Spinal cord (tissue), 10 donors: Measurements from ENCODE around the gene CIC. TPM values are rescaled to one million over a fixed set of nuclear protein-coding genes. Genes with fewer than 3 reads are reported as not detected.
"Not testable (repeated sequence)": the region's sequence is repeated elsewhere in the genome, so short reads cannot be mapped to it uniquely, and the experiment has no call there.

Experiments
- DNase-seq, 6 donors: peaks; one replicate each; pipeline versions ENCODE4 v3.0.0 to v3.0.0-alpha.2; 2013 to 2015; ENCODE audit warnings: low spot score in 6 of 6, low read depth in 4 of 6
- H3K27ac ChIP-seq: one replicate; pipeline ENCODE4 v1.5.1; 2013; ENCODE audit warnings: low read depth, low read length, control low read depth
- H3K27me3 ChIP-seq: one replicate; pipeline ENCODE4 v1.6.1; 2013; ENCODE audit warnings: low read length; ENCODE audit not compliant: control insufficient read depth, insufficient read depth
- H3K36me3 ChIP-seq: one replicate; pipeline ENCODE4 v1.6.1; 2013; ENCODE audit warnings: low read length; ENCODE audit not compliant: control insufficient read depth, insufficient read depth
- H3K4me1 ChIP-seq: one replicate; pipeline ENCODE4 v1.6.1; 2013; ENCODE audit warnings: low read length; ENCODE audit not compliant: control insufficient read depth, insufficient read depth
- H3K4me3 ChIP-seq: one replicate; pipeline ENCODE4 v1.5.1; 2013; ENCODE audit warnings: low read depth, low read length, control low read depth
- H3K9me3 ChIP-seq: one replicate; pipeline ENCODE4 v1.6.1; 2013; ENCODE audit warnings: low read length; ENCODE audit not compliant: control insufficient read depth, insufficient read depth
- WGBS: methylation state at CpG from one replicate; pipeline ENCODE4 v1.1.5; 2013; ENCODE audit warnings: missing lambda C conversion rate; ENCODE audit not compliant: insufficient coverage; 5-methylcytosine and 5-hydroxymethylcytosine counted together
- polyA plus RNA-seq, 2 donors: library from polyadenylated mRNA; unstranded; fragments of 120-200 nt; gene quantifications; one replicate each; pipeline ENCODE4 v1.2.1, GENCODE V29; 2013; ENCODE audit not compliant: insufficient read length in 2 of 2
- total RNA-seq, 2 donors: library from RNA; depleted of rRNA in 1 of 2; stranded (reverse); fragments of 120-200 nt in 1 of 2; fragments of >200 nt in 1 of 2; gene quantifications; one replicate each; pipeline versions ENCODE4 v1.2.3 to v1.2.4, GENCODE V29; 2013 to 2014
- donor health status: healthy.

Gene CIC
- total and polyA plus RNA-seq, 4 donors, result 21.0 to 91.1 (median 58.0) TPM

- H3K27ac ChIP-seq, result no peak overlapping the region
- no peak overlapping the region for H3K4me3 ChIP-seq
- H3K27me3 ChIP-seq, result peaks cover 19% of the 10 kb centered on the region
- peaks cover 9% of the 10 kb centered on the region for H3K36me3 ChIP-seq
- no peaks in the 10 kb centered on the region for H3K9me3 ChIP-seq
- no peak for DNase-seq
- peaks cover 60% of the 10 kb centered on the region for H3K4me1 ChIP-seq
Measured at GRCh38 chr19:42326969-42327368, 57.9 kb downstream of the CIC start.

GRCh38 chr19:42327381-42327780, 58.3 kb downstream of the CIC start:
- H3K27ac ChIP-seq, result no peak overlapping the region
- H3K4me3 ChIP-seq, result no peak overlapping the region
- H3K36me3 ChIP-seq, result peaks cover 12% of the 10 kb centered on the region
- H3K9me3 ChIP-seq, result no peaks in the 10 kb centered on the region
- WGBS, result 96% methylated on average over 4 of the region's 5 CpGs
- peaks cover 60% of the 10 kb centered on the region for H3K4me1 ChIP-seq
- H3K27me3 ChIP-seq, result peaks cover 19% of the 10 kb centered on the region
- no peak for DNase-seq

DNA sequence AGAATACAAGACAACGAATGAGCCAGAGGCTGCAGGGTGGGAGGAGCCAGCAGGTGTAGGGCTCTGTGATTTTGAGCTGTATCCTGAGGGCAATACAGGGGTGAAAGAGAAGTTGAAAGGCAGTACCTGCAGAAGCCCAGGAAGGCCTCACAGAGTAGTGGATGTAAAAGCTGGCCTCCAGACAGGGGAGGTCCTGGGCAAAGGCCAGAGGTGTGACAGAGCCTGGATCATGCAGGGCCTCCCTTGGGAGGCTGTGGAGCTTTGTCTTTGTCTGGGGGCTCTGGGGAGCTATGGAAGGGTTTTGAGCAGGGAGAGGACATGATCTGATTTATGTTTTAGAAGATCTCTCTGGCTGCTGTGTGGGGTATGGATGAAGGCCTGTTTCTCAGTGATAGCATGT, 59.1 kb downstream of the CIC start:
- 40% methylated on average over 1 of the region's 1 CpG for WGBS
- Histone ChIP-seq H3K27ac (no peak overlapping the region), H3K9me3 (no peaks in the 10 kb centered on the region), H3K4me3 (no peak overlapping the region), H3K4me1 (peaks cover 60% of the 10 kb centered on the region), H3K27me3 (peaks cover 16% of the 10 kb centered on the region), H3K36me3 (peaks cover 15% of the 10 kb centered on the region)
- DNase-seq, result no peak

DNA sequence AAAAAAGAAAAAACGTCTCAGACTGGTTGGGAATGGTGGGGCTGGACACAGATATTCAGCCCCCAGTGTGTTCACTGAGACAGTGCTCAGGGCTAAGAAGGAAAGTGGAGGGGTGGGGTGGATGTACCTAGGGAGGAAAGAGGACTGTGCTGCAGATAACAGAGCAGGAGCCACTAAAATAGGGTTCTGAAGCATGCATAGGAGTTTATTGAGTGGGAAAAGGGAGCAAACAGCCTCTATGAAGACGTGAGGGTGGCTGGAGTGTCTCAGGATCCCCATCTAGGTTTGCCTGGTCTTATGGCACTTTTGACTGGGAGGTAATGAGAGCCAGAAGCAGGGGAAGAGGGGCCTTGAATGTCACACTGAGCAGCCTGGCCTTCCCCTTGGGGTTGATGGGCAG, 59.8 kb downstream of the CIC start:
- Histone ChIP-seq H3K9me3 (no peaks in the 10 kb centered on the region), H3K27me3 (peaks cover 11% of the 10 kb centered on the region), H3K36me3 (peaks cover 18% of the 10 kb centered on the region), H3K4me3 (no peak overlapping the region), H3K4me1 (peaks cover 62% of the 10 kb centered on the region), H3K27ac (no peak overlapping the region)
- 83% methylated on average over 2 of the region's 2 CpGs for WGBS
- no peak for DNase-seq

GRCh38 chr19:42330241-42330711, 61.2 kb downstream of the CIC start:
- no peak overlapping the region for H3K4me3 ChIP-seq
- WGBS, result 36% methylated on average over 2 of the region's 2 CpGs
- DNase-seq, result peak in 1 of 6 donors; percentile 34
- peaks cover 32% of the 10 kb centered on the region for H3K36me3 ChIP-seq
- peaks cover 58% of the 10 kb centered on the region for H3K4me1 ChIP-seq
- no peaks in the 10 kb centered on the region for H3K27me3 ChIP-seq
- H3K9me3 ChIP-seq, result no peaks in the 10 kb centered on the region
- H3K27ac ChIP-seq, result peak overlapping the region; percentile 36

- DNase-seq, H3K27me3 ChIP-seq, H3K9me3 ChIP-seq, H3K4me3 ChIP-seq: not testable (repeated sequence)
- WGBS, result 57% methylated on average over 1 of the region's 3 CpGs
- Histone ChIP-seq H3K4me1 (peaks cover 52% of the 10 kb centered on the region), H3K27ac (peak overlapping the region; percentile 36), H3K36me3 (peaks cover 42% of the 10 kb centered on the region)
Measured at GRCh38 chr19:42331333-42331732, 62.3 kb downstream of the CIC start.

DNA sequence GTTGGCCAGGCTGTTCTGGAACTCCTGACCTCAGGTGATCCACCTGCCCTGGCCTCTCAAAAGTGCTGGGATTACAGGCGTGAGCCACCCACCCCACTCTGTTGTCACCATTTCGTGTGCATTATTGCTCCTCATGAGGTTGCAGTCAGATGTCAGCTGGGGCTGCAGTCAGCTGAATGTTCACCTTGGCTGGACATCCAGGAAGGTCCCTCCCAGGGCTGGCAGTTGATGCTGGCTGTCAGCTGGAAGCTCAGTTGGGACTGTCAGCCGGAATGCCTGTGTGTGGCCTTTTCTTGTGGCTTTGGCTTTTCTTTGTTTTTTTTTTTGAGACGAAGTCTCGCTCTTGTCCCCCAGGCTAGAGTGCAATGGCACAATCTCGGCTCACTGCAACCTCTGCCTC, 63.0 kb downstream of the CIC start:
- no peak overlapping the region for H3K4me3 ChIP-seq
- 86% methylated on average over 2 of the region's 6 CpGs for WGBS
- peaks cover 45% of the 10 kb centered on the region for H3K4me1 ChIP-seq
- peaks cover 50% of the 10 kb centered on the region for H3K36me3 ChIP-seq
- no peaks in the 10 kb centered on the region for H3K9me3 ChIP-seq
- H3K27ac ChIP-seq, result no peak overlapping the region
- H3K27me3 ChIP-seq, result no peaks in the 10 kb centered on the region
- DNase-seq, result no peak

- DNase-seq, result no peak
- Histone ChIP-seq H3K27ac (no peak overlapping the region), H3K4me1 (peaks cover 36% of the 10 kb centered on the region), H3K9me3 (no peaks in the 10 kb centered on the region), H3K36me3 (peaks cover 59% of the 10 kb centered on the region), H3K4me3 (no peak overlapping the region), H3K27me3 (no peaks in the 10 kb centered on the region)
- 85% methylated on average over 3 of the region's 3 CpGs for WGBS
Measured at GRCh38 chr19:42333018-42333417, 64.0 kb downstream of the CIC start.

DNA sequence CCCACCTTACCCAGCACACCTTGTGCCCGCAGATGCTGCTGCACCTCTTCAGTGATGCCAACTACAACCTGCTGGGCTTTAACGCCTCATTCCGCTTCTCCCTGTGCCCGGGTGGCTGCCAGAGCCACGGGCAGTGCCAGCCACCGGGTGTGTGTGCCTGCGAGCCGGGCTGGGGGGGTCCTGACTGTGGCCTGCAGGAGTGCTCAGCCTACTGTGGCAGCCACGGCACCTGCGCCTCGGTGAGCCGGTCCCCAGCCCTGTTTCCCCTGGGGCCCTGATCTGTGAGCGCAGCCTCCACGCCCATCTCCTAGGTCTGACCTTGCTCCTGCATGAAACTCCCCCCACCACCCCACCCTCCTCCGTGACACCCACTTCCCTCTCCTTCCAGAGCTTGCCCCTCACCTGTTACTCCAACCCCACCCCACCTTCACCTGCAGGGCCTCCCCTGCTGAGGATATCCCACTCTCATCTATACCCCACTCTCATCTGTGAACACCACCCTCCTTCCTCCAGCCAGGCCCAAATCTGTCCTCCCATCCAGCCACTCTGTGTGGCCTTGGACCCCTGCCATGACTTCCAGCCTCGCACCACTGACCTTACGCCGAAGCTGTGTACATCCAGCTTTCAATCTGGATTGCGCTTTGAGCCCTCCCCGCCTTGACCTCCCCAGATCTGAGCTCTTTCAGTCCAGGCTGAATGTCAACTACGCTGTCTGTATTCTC, 65.1 kb downstream of the CIC start:
- Histone ChIP-seq H3K36me3 (peaks cover 62% of the 10 kb centered on the region), H3K27me3 (no peaks in the 10 kb centered on the region), H3K9me3 (no peaks in the 10 kb centered on the region), H3K4me3 (no peak overlapping the region), H3K4me1 (peaks cover 26% of the 10 kb centered on the region), H3K27ac (no peak overlapping the region)
- DNase-seq, result no peak
- 92% methylated on average over 21 of the region's 21 CpGs for WGBS

DNA sequence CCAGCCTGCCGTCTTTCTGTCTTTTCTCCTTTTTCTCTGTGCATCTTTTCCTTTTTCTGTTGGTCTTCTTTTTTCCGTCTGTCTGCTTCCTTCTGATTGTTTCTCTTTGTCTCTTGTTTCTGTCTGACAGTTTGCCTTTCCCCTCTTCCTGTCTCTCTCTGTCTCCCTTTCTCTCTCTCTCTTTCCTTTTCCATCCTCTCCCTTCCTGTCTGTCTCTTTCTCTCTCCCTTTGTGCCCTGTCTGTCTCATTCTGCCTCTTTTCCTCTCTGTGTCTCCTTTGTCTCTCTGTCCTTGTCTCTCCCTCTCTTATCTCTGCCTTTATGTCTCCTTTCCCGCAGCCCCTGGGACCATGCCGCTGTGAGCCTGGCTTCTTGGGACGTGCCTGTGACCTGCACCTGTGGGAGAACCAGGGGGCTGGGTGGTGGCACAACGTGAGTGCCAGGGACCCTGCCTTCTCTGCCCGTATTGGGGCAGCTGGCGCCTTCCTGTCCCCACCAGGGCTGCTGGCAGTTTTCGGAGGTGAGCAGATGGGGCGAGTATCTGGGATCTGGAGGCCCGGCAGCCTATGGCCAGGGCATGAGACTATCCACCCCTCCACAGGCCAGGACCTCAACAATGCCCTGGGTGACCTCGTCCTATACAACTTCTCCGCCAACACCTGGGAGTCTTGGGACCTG, 65.8 kb downstream of the CIC start:
- Histone ChIP-seq H3K27me3 (no peaks in the 10 kb centered on the region), H3K27ac (no peak overlapping the region), H3K36me3 (peaks cover 64% of the 10 kb centered on the region), H3K4me3 (no peak overlapping the region), H3K9me3 (no peaks in the 10 kb centered on the region), H3K4me1 (peaks cover 20% of the 10 kb centered on the region)
- WGBS, result 89% methylated on average over 12 of the region's 13 CpGs
- no peak for DNase-seq
